SK-N-SH (cell line): Measurements from ENCODE around the gene PSMD8. TPM values are rescaled to one million over a fixed set of nuclear protein-coding genes. Genes with fewer than 3 reads are reported as not detected.
A peak's percentile ranks its signal among the peaks of the same experiment; 100 is the strongest.
"Not testable (repeated sequence)": the region's sequence is repeated elsewhere in the genome, so short reads cannot be mapped to it uniquely, and the experiment has no call there.

ENCODE experiments used
- CTCF ChIA-PET: fragments of 300-600, 350-600 bp; formaldehyde crosslinking; extraction: SDS; loops from one replicate; lab custom pipeline; 2021; lab: Yijun Ruan, JAX
- POLR2A ChIA-PET: fragments of 350-600 bp; sonication (Branson Sonifier 250); formaldehyde crosslinking; extraction: SDS; loops from one replicate; lab custom pipeline; 2020; ENCODE audit warnings: antibody characterized with exemption, inconsistent platforms; lab: Yijun Ruan, JAX
- DNase-seq: peaks from one replicate; pipeline ENCODE4 v3.0.0; 2012
- H2AFZ ChIP-seq: fragments of 200-600 bp; sonication (generic); 2 replicates; pipeline ENCODE4 v1.8.1; 2016; ENCODE audit warnings: antibody characterized with exemption, mild to moderate bottlenecking, low read depth
- H3F3A ChIP-seq: fragments of 200-600 bp; sonication (generic); replicated peaks from 2 replicates; pipeline ENCODE3; 2016; ENCODE audit warnings: antibody characterized with exemption, mild to moderate bottlenecking; ENCODE audit not compliant: insufficient read depth
- H3K27ac ChIP-seq, 2 experiments: fragments of 200-500 bp in 1 of 2; fragments of 200-600 bp in 1 of 2; sonication (Bioruptor generic) in 1 of 2; sonication (generic), shearing (Covaris generic) in 1 of 2; 2 replicates each; pipeline versions ENCODE4 v1.5.1 to v1.6.1; 2014 to 2016; ENCODE audit warnings: low read depth in 2 of 2, inconsistent platforms in 1 of 2, low read length in 1 of 2, mild to moderate bottlenecking in 1 of 2, mixed read lengths in 1 of 2
- H3K27me3 ChIP-seq: fragments of 200-600 bp; sonication (generic), shearing (Covaris generic); 2 replicates; pipeline ENCODE4 v1.6.1; 2016; ENCODE audit warnings: mixed run types; ENCODE audit not compliant: insufficient read depth
- H3K36me3 ChIP-seq, 2 experiments: fragments of 200-500 bp in 1 of 2; fragments of 200-600 bp in 1 of 2; sonication (Bioruptor generic) in 1 of 2; sonication (generic) in 1 of 2; replicated peaks in 1 of 2; 2 replicates each; pipeline versions ENCODE3 to v1.5.1; 2014 to 2016; ENCODE audit warnings: low read length in 1 of 2, mild to moderate bottlenecking in 1 of 2; ENCODE audit not compliant: insufficient read depth in 2 of 2, control insufficient read depth in 1 of 2
- H3K4me1 ChIP-seq, 2 experiments: fragments of 200-500 bp in 1 of 2; fragments of 200-600 bp in 1 of 2; sonication (Bioruptor generic) in 1 of 2; sonication (generic), shearing (Covaris generic) in 1 of 2; 2 replicates each; pipeline versions ENCODE4 v1.5.1 to v1.6.1; 2014 to 2016; ENCODE audit warnings: low read depth in 1 of 2, low read length in 1 of 2, mixed run types in 1 of 2; ENCODE audit not compliant: insufficient read depth in 2 of 2, control insufficient read depth in 1 of 2
- H3K4me2 ChIP-seq: fragments of 200-600 bp; sonication (generic), shearing (Covaris generic); 2 replicates; pipeline ENCODE4 v1.6.1; 2017; ENCODE audit warnings: mixed run types
- H3K4me3 ChIP-seq, 2 experiments: fragments of 200-500 bp in 1 of 2; fragments of 200-600 bp in 1 of 2; sonication (Bioruptor generic) in 1 of 2; sonication (generic), shearing (Covaris generic) in 1 of 2; 2 replicates each; pipeline versions ENCODE4 v1.5.1 to v1.8.1; 2014 to 2016; ENCODE audit warnings: low read depth in 2 of 2, inconsistent platforms in 1 of 2, low read length in 1 of 2, mild to moderate bottlenecking in 1 of 2, mixed read lengths in 1 of 2, moderate library complexity in 1 of 2
- H3K79me2 ChIP-seq: fragments of 200-600 bp; sonication (generic); 2 replicates; pipeline ENCODE4 v1.8.1; 2017; ENCODE audit warnings: mild to moderate bottlenecking; ENCODE audit not compliant: insufficient read depth
- H3K9ac ChIP-seq: fragments of 200-600 bp; sonication (generic); 2 replicates; pipeline ENCODE4 v1.6.1; 2017; ENCODE audit warnings: mixed run types
- H3K9me2 ChIP-seq: fragments of 200-600 bp; sonication (generic); 2 replicates; pipeline ENCODE4 v1.6.1; 2017; ENCODE audit warnings: mixed run types
- H3K9me3 ChIP-seq: fragments of 200-600 bp; sonication (generic); 2 replicates; pipeline ENCODE4 v1.6.1; 2017; ENCODE audit warnings: mixed run types, mild to moderate bottlenecking, moderate library complexity
- H4K20me1 ChIP-seq: fragments of 200-600 bp; sonication (generic); 2 replicates; pipeline ENCODE4 v1.6.1; 2017; ENCODE audit warnings: mild to moderate bottlenecking, mixed run types; ENCODE audit not compliant: insufficient read depth
- FOXM1 ChIP-seq: IDR thresholded peaks from 2 replicates; pipeline ENCODE4 v1.4.0; 2012; ENCODE audit warnings: low read depth, mild to moderate bottlenecking
- GABPA ChIP-seq: IDR thresholded peaks from 2 replicates; pipeline ENCODE4 v1.4.0; 2012; ENCODE audit warnings: low read depth, mild to moderate bottlenecking
- MXI1 ChIP-seq: IDR thresholded peaks from 2 replicates; pipeline ENCODE4 v1.6.1; 2012; ENCODE audit warnings: mild to moderate bottlenecking, low read depth, low read length, improper control_type of control experiment
- POLR2AphosphoS5 ChIP-seq: IDR thresholded peaks from 2 replicates; pipeline ENCODE4 v1.6.1; 2012; ENCODE audit warnings: low read depth, low read length
- RAD21 ChIP-seq: IDR thresholded peaks from 2 replicates; pipeline ENCODE4 v1.6.1; 2012; ENCODE audit warnings: mild to moderate bottlenecking, low read length
- REST ChIP-seq: IDR thresholded peaks from 2 replicates; pipeline ENCODE4 v1.6.1; 2012; ENCODE audit warnings: mild to moderate bottlenecking, low read depth, low read length, moderate library complexity
- RFX5 ChIP-seq: IDR thresholded peaks from 2 replicates; pipeline ENCODE4 v1.6.1; 2012; ENCODE audit warnings: mild to moderate bottlenecking, improper control_type of control experiment, low read length
- TAF1 ChIP-seq: IDR thresholded peaks from 2 replicates; pipeline ENCODE4 v1.6.1; 2012; ENCODE audit warnings: low read depth, mild to moderate bottlenecking, low read length, moderate library complexity, borderline replicate concordance
- TEAD4 ChIP-seq: IDR thresholded peaks from 2 replicates; pipeline ENCODE4 v1.4.0; 2012; ENCODE audit warnings: mild to moderate bottlenecking, borderline replicate concordance; ENCODE audit not compliant: insufficient read depth
- WGBS: methylation state at CpG from one replicate; pipeline ENCODE4 v1.1.6; 2017; ENCODE audit warnings: low lambda C conversion rate; 5-methylcytosine and 5-hydroxymethylcytosine counted together
- polyA plus RNA-seq, 3 experiments: library from polyadenylated mRNA; depleted of rRNA; stranded (reverse); fragments of >200 nt; gene quantifications; 2 replicates each; pipeline ENCODE4 v1.2.3, GENCODE V29; 2012
- TF ChIP-seq, protein P1 (sequence below): IDR thresholded peaks from 2 replicates; pipeline ENCODE4; 2012

The PSMD8 gene
- polyA plus RNA-seq, 1 of the 3 experiments (the other 2 are of a cell fraction) = 400 TPM

DNA sequence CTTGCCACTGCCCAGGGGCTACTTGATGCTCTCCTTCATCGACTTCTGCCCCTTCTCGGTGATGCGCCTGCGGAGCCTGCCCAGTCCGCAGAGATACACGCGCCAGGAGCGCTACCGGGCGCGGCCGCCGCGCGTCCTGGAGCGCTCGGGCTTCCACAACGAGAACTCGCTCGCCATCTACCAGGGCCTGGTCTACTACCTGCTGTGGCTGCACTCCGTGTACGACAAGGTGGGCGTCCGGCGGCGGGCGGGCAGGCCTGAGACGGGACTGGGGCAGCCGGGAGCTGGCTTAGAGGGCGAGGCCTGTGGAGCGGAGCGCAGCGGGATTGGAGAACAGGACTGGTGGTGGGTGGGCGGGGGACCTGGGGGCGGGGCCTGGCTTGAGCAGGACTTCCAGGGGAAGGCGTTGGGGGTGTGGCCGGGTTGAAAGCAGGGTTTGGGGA lies 12.7 kb upstream of the PSMD8 start (continued):
- TF ChIP-seq TEAD4 = no peak
- no peak for TF ChIP-seq FOXM1
- no peak for TF ChIP-seq RFX5

DNA sequence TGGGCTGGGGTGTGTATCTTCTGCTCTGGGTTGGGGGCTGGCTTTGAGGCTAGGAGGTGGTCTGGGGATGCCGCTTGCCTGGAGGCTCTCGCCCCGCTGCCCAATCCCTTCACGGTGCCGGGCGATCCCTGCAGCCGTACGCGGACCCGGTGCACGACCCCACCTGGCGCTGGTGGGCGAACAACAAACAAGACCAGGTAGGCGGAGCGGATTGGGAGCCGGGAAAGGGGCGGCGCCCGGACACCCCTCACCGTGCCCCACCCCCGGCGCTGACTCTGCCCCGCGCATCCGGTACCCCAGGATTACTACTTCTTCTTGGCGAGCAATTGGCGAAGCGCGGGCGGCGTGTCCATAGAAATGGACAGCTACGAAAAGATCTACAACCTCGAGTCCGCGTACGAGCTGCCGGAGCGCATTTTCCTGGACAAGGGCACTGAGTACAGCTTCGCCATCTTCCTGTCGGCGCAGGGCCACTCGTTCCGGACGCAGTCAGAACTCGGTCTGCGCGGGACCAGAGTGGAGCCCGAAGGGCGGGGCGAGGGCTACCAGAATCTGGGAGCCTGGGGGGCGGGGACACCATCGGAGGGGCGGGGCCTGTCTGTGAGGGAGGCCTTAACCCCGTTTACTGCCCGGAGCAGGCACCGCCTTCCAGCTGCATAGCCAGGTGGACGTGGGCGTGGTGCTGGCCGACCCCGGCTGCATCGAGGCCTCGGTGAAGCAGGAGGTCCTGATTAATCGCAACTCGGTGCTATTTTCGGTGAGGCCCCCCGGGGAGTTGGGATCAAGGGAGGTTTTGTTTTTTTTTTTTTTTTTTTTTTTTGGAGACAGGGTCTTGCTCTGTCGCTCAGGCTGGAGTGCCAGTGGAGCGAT lies 12.1 kb upstream of the PSMD8 start:
- Histone ChIP-seq H3K9me3 (no peaks in the 10 kb centered on the region), H3K79me2 (no peaks in the 10 kb centered on the region), H4K20me1 (no peaks in the 10 kb centered on the region)
- CTCF ChIA-PET = interaction anchor here (0.7 to 1.9 kb wide), 6 partner anchors 12 to 455 kb away, joined by 3 to 5 read pairs (median 3); partner anchors contain the start of genes FAM98C and PSMD8
- POLR2A ChIA-PET = interaction anchor here (0.5 to 1.8 kb wide), 5 partner anchors 12 to 670 kb away, joined by 3 to 17 read pairs (median 3); partner anchors contain the start of genes GGN, PSMD8 and SPRED3
- TF ChIP-seq GABPA (peak; percentile 29), TAF1 (peak; percentile 36; the same call in 1 of the 2 replicates), MXI1 (peak; percentile 58; the same call in 1 of the 2 replicates), RAD21 (no peak), REST (0 out of 2 replicates have a peak, but pooled peaks have one; percentile 10), POLR2AphosphoS5 (no peak)
- TF ChIP-seq, protein P1, sequence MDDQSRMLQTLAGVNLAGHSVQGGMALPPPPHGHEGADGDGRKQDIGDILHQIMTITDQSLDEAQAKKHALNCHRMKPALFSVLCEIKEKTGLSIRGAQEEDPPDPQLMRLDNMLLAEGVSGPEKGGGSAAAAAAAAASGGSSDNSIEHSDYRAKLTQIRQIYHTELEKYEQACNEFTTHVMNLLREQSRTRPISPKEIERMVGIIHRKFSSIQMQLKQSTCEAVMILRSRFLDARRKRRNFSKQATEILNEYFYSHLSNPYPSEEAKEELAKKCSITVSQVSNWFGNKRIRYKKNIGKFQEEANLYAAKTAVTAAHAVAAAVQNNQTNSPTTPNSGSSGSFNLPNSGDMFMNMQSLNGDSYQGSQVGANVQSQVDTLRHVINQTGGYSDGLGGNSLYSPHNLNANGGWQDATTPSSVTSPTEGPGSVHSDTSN = 0 out of 2 replicates have a peak, but pooled peaks have one; percentile 13
- TF ChIP-seq, all 33 proteins: peak for 5
- DNase-seq = peak; percentile 92
- WGBS = 3% methylated on average over 34 of the region's 68 CpGs
- Histone ChIP-seq H3K27me3 (peaks cover 36% of the 10 kb centered on the region), H3F3A (peaks cover 6% of the 10 kb centered on the region), H3K9me2 (no peaks in the 10 kb centered on the region), H3K27ac (peak overlapping the region; percentile 36 to 85; a peak in 3 of 4 replicates), H3K4me1 (peaks cover 0 to 10% of the 10 kb centered on the region in 2 experiments; a peak in 1 of 4 replicates), H3K9ac (peak overlapping the region; percentile 37; the same call in 1 of the 2 replicates), H3K4me2 (peak overlapping the region; percentile 98), H3K36me3 (no peaks in the 10 kb centered on the region), H2AFZ (peak overlapping the region; percentile 99), H3K4me3 (peak overlapping the region; percentile 58 to 89)

DNA sequence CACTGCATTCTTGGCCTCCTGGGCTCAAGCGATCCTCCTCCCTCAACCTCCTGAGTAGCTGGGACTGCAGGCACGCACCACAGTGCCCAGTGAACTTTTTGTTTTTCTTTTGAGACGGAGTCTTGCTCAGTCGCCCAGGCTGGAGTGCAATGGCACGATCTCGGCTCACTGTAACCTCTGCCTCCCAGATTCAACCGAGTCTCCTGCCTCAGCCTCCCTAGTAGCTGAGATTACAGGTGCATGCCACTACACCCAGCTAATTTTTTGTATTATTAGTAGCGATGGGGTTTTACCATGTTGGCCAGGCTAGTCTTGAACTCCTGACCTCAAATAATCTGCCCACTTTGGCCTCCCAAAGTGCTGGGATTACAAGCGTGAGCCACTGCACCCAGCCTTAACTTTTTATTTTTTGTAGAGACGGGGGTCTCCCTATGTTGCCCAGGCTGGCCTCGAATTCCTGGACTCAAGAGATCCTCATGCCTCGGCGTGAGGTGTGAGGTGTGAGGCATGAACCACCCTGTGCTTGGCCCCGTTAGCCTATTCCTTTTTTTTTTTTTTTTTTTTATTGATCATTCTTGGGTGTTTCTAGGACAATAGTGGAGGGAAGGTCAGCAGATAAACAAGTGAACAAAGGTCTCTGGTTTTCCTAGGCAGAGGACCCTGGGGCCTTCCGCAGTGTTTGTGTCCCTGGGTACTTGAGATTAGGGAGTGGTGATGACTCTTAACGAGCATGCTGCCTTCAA lies 11.3 kb upstream of the PSMD8 start:
- not testable (repeated sequence) for H3K9me3 ChIP-seq, H3F3A ChIP-seq, DNase-seq, H2AFZ ChIP-seq, H3K36me3 ChIP-seq, H3K9me2 ChIP-seq, H3K79me2 ChIP-seq, H4K20me1 ChIP-seq
- peak overlapping the region; percentile 98 for H3K4me2 ChIP-seq
- H3K4me1 ChIP-seq = peaks cover 0 to 10% of the 10 kb centered on the region in 2 experiments; a peak in 1 of 4 replicates
- ChIA-PET CTCF (interaction anchor here (0.8 to 0.9 kb wide), 2 partner anchors 11 to 119 kb away, joined by 3 read pairs; partner anchors contain the start of gene PSMD8), POLR2A (interaction anchor here (0.7 to 1.8 kb wide), 2 partner anchors 11 to 25 kb away, joined by 3 to 17 read pairs; partner anchors contain the start of genes GGN and PSMD8)
- H3K4me3 ChIP-seq = peak overlapping the region; percentile 58 to 89
- H3K27me3 ChIP-seq = peaks cover 33% of the 10 kb centered on the region
- H3K9ac ChIP-seq = peak overlapping the region; percentile 37; the same call in 1 of the 2 replicates
- H3K27ac ChIP-seq = 0 out of 4 replicates have a peak overlapping the region, but pooled peaks of 1 of the 2 experiments have one; percentile 47
- WGBS = 71% methylated on average over 15 of the region's 16 CpGs
